NCI-H2107 treated with DMSO at 0.1 percent for 48 hours (cell line): ENCODE data around the gene LIMA1.
A peak's percentile ranks its signal among the peaks of the same experiment; 100 is the strongest.
"Not testable (repeated sequence)": the region's sequence is repeated elsewhere in the genome, so short reads cannot be mapped to it uniquely, and the experiment has no call there.

ENCODE experiments used
- DNase-seq: peaks from one replicate; lab custom pipeline; 2025; ENCODE audit not compliant: unreplicated experiment; lab: John Stamatoyannopoulos, UW

LIMA1 gene

DNA sequence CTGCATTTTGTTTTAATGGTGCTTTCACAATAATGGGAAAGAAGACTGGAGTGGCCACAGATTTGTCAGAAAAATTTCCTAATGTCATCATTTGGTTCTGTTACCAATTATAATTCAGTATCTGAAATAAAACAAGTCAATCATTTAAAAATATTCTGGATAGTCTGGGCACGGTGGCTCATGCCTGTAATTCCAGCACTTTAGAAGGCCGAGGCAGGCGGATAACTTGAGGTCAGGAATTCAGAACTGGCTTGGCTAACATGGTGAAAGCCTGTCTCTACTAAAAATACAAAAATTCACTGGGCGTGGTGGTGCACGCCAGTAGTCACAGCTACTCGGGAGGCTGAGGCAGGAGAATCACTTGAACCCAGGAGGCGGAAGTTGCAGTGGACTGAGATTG is 4.0 kb upstream of the LIMA1 start:
- DNase-seq, result no peak

DNA sequence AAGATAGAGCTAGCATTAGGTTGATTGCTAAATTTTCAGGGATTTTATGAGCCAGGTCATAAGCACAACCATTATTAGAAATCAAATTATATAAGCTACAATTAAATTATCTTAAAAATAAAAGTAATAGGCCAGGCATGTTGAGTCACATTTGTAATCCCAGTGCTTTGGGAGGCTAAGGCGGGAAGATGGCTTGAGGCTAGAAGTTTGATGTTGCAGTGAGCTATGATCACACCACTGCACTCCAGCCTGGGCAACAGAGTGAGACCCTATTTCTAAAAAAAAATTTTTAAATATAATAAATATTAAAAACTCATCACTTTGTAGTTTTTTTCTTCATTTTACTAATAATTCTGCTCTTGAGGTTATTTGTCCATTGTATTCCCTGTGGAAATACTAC is 1.9 kb upstream of the LIMA1 start:
- no peak for DNase-seq

DNA sequence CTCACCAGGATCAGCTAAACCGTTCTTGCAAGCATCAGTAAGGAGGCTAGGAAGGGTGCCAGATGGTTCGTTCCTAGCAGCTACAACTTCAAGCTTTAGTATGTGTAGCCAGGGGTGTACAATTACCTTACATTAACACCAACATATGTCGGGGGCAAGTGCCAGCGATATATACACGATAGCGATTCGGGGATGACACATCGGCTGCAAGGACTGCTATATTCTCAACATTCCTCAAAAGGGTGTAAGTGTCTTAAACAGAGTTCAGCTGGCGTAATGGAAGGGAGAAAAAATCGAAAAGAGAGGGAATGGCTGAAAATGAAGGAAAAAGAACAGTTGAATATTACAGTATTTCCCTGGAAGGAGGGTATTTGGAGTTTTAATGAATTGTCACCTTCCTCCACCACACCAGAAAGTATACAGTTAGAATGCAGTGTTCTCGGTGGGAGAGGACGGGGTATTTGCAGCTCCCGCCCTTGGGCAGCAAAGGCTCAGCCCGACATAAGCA is 545 bp downstream of the LIMA1 start:
- DNase-seq, result peak; percentile 29

DNA sequence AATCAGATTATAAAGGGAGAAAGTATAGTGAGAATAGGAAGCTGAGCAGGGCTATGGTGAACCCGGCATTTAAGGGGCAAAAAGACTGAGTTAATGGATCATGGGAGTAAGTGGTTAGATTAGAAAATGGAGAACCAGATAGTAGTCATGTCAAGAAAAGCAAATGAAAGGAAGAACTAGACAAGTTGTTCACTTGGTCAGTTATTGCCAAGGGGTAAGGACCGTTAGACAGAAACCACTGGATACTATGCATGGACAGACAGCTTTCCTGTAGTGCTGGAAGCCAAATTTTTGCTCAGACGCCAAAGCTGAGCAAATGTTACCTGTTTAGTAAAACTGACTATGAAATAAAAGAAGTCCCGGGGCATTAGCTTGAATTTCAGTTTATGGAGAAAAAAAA is 3.8 kb downstream of the LIMA1 start:
- no peak for DNase-seq

DNA sequence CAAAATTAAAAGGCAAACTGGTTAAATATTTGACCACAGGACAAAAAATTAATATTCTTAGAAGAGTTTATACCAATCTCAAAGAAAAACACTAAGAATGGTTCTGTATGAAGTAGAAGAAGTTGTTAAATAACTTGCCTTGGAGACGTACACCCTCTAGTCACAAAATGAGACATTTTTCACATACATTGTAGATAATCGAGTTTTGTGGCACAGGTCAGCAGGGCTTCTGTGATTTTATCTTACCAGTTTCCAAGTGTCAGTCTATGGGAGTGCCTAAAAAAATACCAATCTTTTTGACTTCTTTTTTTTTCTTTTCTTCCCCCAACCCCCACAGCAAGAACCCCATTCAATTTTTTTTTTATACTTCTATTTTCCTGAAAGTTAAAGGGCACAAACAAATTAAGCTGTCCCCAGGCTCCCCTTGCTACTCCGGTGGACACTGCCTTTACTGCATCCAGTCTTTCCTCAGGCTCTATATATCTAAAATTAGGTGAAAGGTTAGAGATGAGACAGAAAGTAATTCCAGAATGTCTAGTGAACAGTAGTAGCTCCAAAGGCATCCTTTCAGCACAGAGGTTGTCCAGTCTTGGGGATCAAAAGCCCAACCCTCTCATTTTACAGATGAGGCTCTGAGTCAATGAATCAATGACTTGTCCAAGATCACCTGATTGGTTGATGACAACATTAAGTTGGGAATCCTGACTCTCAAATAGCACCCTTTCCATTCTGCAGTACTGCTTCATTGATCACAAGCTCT is 6.2 kb downstream of the LIMA1 start:
- DNase-seq, result no peak

DNA sequence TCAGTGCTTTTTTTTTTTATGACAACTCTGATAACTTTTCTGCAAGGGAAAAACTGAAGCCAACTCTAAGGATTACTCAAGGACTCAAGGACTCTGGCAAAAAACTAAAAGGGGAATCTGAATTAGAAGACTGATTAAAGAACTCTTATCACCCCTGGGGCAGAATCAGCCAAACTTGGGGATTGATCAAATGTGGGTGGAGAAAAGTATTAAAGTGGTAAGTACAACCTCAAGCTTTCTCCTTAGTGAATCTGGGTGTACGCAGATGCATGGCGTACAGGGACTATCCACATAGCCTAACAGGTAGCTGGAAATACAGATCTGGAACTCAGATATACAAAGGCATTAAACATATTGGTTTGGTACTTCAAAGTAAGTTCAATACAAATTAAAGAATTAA is 7.3 kb downstream of the LIMA1 start:
- DNase-seq, result no peak

DNA sequence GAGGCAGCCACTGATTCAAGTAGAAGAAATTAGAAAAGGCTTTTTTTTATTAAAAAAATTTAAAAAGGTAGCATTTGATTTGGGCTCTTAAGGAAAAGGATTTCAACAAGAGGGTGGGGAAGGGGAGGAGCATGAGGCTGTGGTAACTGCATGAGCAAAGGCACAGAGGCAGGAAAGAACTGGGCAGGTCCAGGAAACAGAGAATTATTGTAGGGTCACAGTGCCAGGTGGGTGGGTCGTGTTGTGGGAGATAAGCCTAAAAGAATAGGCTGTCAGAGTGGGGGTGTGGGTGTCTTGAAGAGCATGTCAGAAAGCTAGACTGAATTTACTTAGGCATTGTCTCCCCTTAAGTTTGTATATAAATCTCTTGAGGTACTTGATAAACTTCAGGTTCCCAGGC is 7.8 kb downstream of the LIMA1 start:
- no peak for DNase-seq

DNA sequence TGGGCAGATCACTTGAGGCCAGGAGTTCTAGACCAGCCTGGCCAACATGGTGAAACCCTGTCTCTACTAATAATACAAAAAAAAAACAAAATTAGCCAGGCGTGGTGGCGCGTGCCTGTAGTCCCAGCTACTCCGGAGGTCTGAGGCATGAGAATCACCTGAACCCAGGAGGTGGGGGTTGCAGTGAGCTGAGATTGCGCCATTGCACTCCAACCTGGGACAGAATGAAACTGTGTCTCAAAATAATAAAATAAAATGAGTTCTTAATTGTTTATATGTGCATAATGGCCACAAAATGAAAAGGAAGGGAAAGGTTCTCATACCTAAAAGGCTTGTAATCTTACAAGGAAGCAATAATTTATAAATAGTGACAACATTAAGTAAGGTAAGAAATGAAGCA is 8.2 kb downstream of the LIMA1 start:
- not testable (repeated sequence) for DNase-seq

DNA sequence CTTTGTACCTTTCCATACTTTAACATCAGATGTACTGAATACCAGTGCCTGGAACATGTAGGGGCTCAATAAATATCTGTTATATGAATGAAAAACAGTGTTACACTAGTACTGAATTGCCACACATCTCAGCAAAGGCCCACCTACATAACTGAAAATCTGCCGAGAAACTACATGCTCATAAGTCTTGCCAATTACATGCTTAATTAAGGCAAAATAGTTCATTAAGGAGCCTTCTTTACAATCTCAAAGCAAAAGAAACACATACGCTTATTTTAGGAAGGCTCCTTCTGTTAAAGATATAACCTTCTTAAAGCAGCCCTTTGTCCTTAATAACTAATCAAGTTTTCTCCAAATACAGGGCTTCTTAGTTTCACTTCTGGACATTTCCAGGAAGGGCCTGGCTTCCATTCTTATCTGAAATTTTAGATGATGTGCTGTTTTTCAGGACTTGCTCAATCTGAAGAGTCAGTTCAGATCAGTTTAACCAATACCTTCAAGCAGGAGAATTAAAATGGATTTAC is 11.5 kb downstream of the LIMA1 start:
- no peak for DNase-seq

DNA sequence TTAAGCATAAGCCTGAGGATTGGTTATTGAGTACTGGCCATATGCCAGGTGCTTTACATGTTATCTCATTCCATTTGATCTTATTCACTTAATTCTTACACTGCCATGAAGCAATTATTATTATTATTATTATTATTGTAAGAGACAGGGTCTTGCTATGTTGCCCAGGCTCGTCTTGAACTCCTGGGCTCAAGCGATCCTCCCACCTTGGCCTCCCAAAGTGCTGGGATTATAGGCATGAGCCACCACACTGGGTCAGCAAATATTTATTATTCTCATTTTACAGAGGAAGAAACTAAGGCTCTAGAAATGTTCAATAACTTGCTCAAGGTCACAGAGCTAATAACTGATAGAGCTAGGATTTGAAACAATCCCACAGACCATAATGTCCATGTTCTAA is 14.8 kb downstream of the LIMA1 start:
- no peak for DNase-seq

DNA sequence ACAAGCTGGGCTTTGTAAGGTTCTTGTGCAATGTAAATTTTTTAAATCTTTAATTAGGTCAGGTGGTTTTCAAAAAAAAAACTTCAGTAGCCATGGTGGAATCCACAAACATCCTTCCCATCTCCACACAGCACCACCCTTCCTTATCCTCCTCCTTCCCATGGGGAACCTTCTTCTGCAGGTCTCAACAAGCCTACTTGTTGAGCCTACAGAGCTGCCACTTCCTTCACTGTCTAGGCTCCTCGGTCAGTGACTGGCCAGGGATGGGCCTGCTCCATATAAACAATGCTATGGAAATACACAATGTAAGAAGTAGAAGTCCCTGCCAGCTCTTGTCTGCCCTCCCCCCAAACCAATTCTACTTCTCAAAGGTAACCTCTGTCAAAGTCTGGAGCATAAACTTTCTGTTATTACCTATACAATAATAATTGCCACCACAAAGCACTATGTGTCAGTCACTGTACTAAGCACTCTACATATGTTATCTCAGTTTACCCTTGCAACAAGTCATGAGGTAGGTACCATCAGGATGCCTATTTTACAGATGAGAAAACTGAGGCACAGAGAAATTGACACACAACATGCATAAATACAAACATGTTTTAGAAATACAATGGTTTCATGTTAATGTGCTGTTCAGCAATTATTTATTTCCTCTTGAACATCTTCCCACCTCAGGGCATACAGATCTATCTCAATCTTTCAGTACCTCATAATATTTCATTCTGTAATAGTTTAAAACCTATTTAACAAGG is 17.4 kb downstream of the LIMA1 start:
- no peak for DNase-seq

DNA sequence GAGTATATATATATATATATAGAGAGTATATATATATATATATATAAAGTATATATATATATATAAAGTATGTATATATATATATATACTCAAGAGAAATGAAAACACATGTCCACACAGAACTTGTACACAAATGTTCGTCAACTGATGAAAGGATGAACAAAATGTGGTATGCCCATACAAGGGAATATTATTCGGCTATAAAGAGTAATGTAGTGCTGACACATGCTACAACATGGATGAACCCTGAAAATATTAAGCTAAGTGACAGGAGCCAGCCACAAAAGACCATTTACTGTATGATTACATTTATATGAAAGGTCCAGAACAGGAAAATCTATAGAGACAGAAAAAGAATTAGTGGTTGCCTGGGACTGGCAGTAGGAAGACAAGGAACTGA is 19.5 kb downstream of the LIMA1 start:
- no peak for DNase-seq

DNA sequence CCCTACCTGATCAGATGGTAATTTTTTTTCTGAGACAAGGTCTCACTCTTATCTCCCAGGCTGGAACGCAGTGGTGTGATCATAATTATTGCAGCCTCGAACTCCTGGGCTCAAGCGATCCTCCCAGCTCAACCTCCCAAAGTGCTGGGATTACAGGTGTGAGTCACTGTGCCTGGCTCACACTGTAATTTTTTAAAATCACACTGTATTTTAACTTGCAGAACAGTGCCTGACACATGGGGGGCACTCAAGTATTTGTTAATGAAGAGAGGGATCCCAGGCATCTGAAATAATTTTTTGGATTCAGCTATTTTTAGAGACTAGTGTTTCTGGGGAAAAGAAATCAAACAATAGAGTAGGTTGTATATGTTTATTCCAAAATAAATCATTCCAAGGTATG is 21.7 kb downstream of the LIMA1 start:
- DNase-seq, result no peak

DNA sequence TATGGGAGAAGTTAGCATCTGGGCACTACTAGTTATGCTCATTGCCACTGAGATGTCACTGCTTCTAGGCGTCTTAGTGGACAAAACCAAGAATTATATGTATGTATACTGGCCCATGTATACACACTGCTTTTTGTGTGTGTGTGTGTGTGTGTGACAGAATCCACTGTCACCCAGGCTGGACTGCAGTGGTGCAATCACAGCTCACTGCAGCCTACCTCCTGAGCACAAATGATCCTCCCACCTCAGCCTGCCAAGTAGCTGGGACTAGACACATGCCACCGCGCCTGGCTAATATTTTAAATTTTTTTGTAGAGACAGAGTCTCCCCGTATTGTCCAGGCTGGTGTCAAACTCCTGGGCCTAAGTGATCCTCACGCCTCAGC is 25.2 kb downstream of the LIMA1 start:
- no peak for DNase-seq

DNA sequence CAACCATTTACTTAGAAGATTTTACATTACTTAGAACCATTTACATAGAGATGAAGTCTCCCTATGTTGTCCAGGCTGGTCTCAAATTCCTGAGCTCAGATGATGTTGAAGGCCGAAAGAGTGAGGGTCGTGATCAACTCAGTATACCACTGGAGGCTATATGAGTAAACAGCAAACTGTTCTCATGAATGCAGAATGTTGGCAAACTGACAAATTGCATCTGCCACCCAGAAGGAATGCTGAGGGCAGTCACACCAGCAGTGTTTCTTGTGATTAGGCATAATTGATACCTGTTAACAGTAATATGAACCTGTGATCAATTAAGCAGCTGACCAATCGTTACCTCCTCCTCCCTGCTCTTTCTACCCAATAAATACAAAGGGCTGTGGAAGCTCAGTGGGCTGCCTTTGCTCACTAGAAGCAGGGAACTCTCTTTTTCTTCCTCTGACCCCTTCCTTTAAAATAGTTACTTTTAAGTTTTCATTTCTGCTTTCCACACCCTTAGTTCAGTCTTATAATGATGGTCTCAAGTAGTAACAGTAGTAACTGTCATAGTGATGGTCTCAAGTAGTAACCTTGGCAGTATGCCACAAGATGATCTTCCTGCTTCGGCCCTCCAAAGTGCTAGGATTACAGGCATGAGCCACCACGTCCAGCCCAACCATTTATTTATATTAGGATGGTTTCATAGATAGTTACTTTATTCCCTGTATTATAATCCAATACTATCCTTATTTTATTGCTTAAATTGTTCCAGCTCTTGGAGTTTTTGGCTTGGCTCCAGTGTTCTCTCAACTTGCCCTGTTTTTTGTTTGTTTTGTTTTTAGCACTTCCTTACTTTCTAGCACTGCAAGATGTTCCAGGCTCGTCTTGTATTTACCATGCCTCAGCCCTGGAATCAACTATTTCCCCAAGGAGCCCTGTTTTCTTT is 25.8 kb downstream of the LIMA1 start:
- DNase-seq, result no peak

DNA sequence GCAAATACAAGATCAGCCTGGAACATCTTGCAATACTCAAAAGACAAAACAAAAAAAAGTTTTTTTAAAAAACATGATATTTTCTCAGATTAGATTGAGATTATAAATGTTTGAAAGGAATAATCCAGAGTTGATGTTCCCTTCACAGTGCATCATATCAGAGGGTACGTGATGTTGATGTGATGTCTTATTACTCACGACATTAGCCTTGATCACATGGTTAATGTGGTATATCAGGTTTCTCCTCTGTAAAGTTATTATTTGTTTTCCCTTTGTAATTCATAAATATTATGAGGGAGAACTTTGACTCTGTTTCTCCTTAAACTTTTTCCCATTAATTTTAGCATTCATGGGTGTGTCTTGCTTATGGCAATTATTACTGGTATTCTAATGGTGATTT is 26.6 kb downstream of the LIMA1 start:
- DNase-seq, result no peak

DNA sequence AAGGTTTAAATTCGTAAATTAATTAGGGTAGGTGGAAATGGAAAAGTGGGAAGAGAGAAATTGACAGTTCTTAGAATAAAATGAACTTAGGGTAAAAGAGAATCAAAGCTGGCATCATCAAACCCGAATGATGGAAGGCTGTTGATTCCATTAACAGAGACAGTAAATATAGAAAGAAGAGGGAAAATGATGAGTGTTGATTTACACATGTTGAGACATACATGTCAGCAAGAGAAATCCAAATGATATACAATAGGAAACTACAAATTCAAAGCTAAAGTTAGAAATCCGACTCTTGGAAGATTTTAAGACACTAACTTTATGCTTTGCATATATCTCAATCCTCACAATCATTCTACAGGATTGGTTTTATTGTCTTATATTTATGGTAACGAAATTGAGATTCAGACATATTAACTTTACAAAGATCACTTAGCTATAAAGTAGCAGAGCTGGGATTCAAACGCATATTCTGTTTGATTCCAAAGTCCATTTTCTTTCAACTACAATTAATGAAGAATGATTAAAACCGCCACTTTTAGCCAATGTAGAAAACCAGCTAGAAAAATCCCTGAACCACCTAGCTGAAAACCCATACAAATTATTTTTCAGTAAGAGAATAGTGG is 30.2 kb downstream of the LIMA1 start:
- no peak for DNase-seq

DNA sequence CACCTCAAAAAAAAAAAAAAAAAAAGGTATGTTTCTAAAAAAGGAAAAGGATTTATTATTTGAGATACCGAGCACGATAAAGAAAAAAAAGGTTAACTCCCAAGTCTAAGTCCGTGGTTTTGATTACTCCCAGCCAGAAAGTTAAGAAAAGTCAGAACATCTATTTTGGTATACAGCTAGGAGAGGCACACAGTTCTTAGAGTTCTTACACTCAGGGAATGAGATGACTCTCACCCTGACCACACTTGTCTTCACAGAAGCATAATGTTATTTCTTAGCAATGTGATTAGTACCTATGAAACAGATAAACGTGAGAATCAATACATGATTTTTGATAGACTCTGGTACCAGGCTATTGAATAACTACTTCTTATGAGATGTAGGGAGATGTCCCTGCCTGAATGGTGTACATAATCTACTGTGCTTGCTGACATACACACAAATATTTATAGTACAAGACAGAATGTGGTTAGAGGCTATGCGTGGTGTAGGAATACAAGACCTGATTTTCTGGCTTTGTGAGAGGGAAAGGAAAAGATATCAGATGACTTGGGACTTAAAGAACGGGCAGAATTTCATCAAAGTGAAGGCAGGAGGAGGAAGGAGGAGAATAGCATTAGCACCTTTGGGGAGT is 31.6 kb downstream of the LIMA1 start:
- no peak for DNase-seq

DNA sequence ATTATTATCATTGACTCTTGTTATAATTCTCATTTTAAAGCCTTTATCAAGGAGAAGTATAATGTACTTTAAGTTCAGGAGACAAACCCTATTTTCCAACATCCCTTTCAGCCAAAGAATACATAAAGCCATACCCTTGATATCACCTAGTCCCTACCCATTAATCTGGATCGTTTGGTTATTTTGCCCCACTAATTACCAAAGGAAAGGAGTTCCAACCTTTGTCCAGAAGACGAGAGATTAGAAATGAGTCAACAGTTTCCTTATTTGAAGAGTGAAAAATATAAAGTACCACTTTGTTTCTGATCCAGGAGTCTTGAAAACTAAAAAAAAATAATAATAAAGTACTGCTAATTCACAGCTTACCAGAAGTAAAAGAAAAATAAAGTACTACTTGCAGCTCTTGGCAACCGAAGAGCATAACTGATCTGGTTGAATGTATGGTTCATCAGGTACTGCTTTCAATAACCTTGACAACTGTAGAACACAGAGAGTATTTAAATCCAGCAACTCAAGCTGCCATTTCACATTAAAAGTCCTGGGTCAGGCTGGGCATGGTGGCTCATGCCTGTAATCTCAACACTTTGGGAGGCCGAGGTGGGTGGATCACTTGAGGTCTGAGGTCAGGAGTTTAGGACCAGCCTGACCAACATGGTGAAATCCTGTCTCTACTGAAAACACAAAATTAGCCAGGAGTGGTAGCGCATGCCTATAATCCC is 33.7 kb downstream of the LIMA1 start:
- DNase-seq, result no peak

DNA sequence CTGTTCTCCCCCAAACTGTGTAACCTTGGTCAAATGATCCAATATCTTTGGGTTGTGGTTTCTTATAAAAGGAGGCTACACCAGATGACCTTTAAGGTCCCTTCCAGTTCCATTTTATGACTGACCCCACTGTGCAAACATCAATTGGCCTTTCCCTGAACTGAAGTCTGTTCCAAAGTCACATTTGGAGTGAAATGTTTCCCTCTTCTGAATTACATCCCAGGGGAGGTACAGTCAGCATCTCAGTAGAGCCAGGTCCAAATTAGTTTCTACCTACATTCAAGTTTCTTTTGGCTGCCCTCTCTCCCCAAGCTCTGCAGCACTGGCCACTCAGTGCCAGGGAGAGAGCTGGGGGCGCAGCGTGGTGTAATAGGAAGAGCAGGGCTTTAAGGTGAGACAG is 34.4 kb downstream of the LIMA1 start:
- no peak for DNase-seq
